GM21381 (cell line): ENCODE data around the gene GAL.
"Not testable (repeated sequence)": the region's sequence is repeated elsewhere in the genome, so short reads cannot be mapped to it uniquely, and the experiment has no call there.

ENCODE experiments used
- ATAC-seq: cut with Tn5 transposase; IDR thresholded peaks from one replicate; pipeline ENCODE4 v1.9.1; 2021; ENCODE audit warnings: mild to moderate bottlenecking, moderate library complexity; ENCODE audit not compliant: unreplicated experiment

The GAL gene, protein sequence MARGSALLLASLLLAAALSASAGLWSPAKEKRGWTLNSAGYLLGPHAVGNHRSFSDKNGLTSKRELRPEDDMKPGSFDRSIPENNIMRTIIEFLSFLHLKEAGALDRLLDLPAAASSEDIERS

DNA sequence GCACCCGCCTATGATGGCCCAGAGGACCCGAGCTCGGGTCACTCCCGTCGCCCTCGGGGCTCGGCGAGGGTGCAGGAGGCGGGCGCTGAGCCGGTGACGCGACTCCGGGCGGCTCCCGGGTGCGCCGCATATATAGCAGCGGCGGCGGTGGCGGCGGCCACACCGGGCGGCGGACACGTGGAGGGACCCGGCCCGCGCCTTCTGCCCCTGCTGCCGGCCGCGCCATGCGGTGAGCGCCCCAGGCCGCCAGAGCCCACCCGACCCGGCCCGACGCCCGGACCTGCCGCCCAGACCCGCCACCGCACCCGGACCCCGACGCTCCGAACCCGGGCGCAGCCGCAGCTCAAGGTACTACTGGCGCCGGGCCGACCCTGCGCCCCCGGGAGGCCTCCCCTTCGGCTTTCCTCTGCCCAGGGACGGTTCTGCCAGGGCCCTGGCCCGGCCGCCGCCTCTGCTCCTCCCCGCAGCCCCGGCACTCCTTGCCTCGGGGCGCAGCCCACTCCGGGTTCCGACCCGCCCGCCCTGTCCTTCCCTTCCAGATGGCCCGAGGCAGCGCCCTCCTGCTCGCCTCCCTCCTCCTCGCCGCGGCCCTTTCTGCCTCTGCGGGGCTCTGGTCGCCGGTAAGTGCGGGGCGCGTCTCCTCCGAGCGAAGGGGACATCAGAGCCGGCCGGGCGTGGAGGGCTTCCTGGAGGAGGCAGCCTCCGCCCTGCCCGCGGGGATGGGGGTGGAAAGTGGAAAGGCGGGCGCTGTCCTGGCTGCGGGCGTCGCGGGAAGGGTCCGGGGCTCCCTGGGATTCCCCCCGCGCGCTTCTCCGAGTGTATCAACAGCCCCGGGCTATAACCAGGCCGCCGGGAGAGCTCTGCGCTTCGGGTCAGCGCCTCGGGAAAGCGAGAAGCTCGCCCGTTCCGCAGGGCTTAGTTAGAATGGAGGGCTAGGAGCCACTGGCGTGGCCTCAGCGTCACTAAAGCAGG is at the start of gene GAL:
GAL (plus strand) TSS at position 160 of the 972 bp plus-strand sequence; CDS start at position 540, 380 bp downstream.
- no peak for ATAC-seq

DNA sequence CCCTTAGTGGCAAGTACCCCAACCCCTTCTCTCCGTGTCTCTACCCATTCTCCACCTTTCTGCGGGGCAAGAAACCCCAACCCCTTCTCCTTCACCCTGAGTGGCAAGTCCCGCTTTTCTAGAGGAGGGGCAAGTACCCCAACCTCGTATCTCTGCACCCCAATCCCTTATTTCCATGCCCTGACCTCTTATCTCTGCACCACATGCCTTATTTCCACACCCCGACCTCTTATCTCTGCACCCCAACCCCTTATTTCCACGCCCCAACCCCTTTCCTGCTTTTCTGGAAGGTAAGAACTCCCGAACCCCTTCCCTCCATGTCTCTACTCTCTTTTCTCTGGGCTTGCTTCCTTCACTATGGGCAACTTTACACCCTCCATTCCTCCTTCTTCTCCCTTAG is 49.7 kb upstream of the GAL start:
- ATAC-seq: not testable (repeated sequence)

- not testable (repeated sequence) for ATAC-seq
These were observed 49.2 kb upstream of the GAL start for GRCh38 chr11:68635172-68635571.

- ATAC-seq: not testable (repeated sequence)
These were observed 48.5 kb upstream of the GAL start for GRCh38 chr11:68635883-68636282.

GRCh38 chr11:68639322-68639721 is 45.0 kb upstream of the GAL start:
- not testable (repeated sequence) for ATAC-seq

DNA sequence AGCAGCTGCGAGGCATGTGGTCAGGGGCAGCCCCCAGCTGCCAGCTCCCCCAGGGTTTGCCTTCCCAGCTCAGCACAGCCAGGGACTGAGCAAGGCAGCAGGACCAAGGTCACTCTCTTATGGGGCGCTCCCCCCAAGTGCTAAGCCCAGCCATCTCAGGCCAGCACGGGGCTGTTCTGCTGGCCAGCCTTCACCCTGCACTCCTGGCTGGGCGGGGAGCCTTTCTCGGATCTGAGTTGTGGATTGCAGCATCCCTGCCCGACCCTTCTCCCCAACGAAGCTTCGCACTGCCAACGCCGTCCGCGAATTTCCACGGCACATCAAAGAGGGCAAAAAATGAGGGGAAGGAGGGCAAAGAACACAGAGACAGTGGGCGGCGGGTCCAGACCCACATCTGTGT is 42.5 kb upstream of the GAL start:
- ATAC-seq: no peak

DNA sequence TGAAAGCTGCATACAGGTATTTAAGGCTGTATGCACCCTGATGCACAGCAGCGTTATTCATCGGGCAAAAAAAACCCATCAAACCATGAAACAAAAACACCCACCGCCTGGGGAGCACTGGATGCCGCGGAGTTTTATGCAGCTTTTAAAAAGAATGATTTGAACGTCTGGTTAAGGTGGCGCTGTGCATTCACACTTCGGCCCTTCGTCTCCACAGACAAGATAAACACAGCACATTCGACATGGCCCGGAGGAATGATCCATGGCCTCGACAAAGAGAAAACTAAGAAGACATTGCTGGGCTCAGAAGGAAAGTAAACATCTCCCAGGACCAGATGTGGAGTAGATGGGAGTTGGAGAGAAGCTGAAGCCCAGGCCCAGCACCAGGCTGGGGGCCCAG is 40.8 kb upstream of the GAL start:
- no peak for ATAC-seq

- ATAC-seq: no peak
These were observed 37.5 kb upstream of the GAL start for GRCh38 chr11:68646832-68647231.

GRCh38 chr11:68649851-68650555 is 34.3 kb upstream of the GAL start:
- no peak for ATAC-seq

DNA sequence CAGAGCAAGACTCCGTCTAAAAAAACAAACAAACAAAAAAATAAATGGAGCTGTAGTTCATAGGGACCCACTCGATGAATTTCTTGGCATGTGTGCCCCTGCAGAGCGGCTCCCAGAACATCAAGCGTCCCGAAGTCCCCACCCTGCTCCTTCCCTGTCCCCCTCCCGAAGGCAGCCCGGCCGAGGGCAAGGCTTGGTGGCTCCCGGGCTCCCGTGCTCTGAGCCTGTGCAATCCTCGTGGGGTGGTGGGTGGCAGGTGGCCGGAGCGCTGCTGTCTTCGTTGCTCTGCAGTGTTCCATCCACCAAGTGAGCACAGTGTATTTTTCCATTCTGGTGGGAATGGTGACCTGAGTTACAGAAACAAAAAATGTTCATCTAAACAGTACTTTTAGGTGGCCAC is 33.5 kb upstream of the GAL start:
- ATAC-seq: no peak

DNA sequence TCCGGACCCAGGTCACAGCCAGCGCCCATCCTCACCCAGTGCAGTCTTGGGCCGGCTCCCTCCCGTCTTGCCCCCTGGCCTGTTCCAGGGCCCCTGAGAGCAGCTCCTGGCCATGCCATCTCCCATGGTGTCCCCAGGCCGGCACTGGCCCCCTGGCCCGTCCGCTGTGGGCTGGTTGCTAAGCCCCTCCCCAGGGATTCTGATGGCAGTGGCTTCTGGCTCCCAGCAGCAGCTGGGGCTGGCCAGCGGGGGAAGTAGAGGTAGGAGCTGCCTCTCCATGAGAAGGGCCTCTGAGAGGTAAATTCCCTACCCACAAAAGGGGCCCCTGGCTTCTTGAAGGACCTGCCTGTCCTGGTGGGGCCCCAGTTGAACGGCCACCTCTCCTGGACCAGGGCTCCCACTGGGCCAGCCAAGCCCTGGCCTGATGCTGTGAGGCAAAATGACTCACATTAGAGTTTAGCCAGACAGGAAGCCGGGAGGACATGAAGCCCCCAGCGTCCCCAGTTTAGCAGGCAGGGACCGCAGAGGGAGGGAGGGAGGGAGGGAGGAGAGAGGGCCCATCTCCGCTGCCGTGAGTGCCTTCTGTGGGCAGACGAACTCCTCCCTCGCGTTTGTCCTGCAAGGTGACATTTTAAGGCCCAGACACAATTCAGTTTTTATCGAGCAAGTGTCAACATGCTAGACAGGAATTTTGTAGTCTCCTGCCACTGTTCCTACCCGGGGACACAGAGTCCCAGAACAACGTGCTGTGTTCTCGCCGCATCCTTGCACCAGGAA is 32.9 kb upstream of the GAL start:
- no peak for ATAC-seq

DNA sequence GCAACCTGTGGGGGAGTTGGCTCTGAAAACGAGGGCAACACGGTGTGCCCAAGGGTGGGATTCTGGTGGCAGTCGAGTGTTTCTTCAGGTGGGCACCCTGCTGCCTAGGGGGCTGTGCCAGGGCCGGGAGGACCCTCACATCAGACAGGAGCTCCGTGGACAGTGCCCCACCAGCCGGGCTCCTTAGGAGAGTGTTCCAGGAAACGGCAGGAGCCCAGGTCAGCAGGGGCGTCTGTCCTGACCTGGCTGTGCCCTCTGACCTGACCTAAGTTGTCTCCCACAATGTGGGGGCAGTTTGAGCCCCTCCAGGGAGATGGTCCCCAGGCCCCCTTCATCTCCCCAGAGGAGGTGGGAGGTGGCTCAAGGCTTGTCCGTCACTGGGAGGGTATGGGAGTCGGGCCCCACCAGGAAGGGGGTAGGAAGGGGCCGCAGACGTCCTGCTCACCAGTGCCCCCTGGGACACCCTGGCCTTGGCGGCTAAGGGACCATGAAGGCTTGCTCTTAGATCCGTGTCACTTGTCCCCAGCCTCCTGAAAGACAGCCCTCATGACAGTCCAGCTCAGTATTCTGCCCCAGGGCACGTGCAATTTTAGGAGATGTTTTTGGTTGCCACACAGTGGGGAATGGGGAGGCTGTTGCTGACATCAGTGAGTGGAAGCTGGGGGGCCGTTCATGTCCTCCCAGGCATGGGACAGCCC is 32.2 kb upstream of the GAL start:
- no peak for ATAC-seq

DNA sequence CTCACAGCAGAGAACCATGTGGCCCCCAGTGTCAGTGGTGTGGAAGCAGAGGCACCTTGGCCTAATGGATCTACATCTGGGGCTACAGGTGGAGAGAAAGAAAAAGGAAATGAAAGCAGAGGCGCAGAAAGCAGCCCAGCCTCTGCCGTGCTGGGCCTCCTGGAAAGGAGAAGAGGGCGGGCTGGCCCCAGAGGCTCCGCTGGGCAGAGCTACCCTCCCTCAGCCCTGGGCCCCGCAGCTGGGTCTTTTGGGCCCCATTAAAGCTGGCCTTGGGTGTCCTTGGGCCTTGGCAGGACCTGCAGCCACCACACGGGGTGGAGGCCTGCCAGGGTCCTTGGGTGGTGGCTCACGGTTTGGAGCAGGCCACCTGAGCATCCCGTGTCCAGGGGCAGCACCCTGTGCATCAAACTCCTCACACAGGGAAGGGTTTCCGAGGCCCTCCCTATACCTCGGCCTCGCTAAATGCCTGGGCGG is 31.6 kb upstream of the GAL start:
- ATAC-seq: no peak

GRCh38 chr11:68653486-68654430 is 30.6 kb upstream of the GAL start:
- ATAC-seq: no peak

DNA sequence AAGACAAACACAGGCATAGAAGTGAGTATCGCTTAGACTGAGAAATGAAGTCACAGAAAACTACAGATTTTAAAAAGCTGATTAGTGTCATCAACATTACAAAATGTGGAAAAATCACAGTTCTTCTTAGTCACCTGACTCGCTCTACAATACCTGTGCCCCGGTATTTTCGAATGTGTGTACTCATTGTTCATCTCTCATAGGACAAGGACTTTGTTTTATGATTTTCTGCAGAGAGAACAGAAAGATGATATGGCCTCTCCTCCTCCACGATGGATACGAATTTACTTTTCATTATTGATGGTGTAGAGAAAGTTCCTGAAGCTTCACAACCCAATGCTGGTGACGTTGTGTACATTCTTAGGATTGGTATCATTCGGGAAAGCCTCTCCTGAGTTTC is 29.4 kb upstream of the GAL start:
- no peak for ATAC-seq

- ATAC-seq: no peak
These were observed 28.9 kb upstream of the GAL start for GRCh38 chr11:68655406-68655805.

DNA sequence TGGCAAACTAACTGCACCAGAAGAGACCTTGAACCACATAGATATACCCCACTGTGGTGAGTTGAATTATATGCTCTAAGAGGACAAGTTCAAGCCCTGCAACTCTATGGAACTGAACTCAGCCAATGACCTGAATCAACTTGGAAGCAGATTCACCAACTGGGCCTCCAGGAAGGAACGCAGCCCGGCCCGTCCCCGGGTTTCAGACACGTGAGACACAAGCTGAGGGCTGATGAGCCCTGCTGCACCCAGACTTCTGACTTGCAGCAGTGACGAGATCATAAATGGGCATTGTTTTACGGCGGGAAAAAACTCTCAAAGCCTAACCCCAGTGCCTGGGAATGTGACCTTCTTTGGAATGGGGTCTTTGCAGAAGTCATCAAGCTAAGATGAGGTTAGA is 28.5 kb upstream of the GAL start:
- no peak for ATAC-seq

GRCh38 chr11:68657021-68657780 is 27.1 kb upstream of the GAL start:
- no peak for ATAC-seq
